OCI-LY3 (cell line): ENCODE measurements around the gene MAP3K4.

Experiments used
- EZH2phosphoT487 ChIP-seq: fragments of 200-600 bp; shearing (Covaris generic); IDR thresholded peaks from 2 replicates; pipeline ENCODE4 v1.6.1; 2018; ENCODE audit warnings: antibody characterized with exemption, mixed run types, low read depth
- TF ChIP-seq, protein P1 (sequence below): fragments of 200-600, 300-600 bp; sonication (generic); IDR thresholded peaks from 2 replicates; pipeline ENCODE4 v1.5.1; 2014; ENCODE audit warnings: antibody characterized with exemption, low read length, low read depth

DNA sequence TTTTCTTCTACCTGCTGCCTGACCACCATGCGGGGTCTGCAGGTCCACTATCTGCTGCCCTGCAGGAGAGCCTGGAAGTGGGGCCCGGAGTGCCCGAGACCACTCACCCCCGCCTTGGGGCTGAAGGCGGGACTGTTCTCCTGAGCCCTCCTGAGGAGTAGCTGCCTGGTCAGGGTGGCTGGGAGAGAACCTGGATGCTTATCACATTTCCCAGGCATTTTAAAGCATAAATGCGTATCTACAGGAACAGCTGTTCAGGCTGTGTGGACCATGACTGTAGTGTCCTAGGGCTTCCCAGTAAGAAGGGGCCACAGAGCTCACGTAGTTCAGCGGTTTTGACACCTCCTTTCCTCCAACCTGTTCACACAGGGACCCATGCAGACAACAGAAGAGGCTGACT, 159.0 kb downstream of the MAP3K4 start:
- TF ChIP-seq, protein P1, sequence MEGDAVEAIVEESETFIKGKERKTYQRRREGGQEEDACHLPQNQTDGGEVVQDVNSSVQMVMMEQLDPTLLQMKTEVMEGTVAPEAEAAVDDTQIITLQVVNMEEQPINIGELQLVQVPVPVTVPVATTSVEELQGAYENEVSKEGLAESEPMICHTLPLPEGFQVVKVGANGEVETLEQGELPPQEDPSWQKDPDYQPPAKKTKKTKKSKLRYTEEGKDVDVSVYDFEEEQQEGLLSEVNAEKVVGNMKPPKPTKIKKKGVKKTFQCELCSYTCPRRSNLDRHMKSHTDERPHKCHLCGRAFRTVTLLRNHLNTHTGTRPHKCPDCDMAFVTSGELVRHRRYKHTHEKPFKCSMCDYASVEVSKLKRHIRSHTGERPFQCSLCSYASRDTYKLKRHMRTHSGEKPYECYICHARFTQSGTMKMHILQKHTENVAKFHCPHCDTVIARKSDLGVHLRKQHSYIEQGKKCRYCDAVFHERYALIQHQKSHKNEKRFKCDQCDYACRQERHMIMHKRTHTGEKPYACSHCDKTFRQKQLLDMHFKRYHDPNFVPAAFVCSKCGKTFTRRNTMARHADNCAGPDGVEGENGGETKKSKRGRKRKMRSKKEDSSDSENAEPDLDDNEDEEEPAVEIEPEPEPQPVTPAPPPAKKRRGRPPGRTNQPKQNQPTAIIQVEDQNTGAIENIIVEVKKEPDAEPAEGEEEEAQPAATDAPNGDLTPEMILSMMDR, result no peak
- no peak for TF ChIP-seq EZH2phosphoT487
